GM12873 (cell line): Measurements from ENCODE around the gene ANKFY1.

Source experiments
- TF ChIP-seq, protein P1 (sequence below): IDR thresholded peaks from 2 replicates; pipeline ENCODE4 v1.5.1; 2012; ENCODE audit warnings: low read depth, mild to moderate bottlenecking, moderate library complexity, low read length, control low read depth; ENCODE audit not compliant: insufficient read depth; ENCODE audit errors: missing control alignments

Gene ANKFY1, protein sequence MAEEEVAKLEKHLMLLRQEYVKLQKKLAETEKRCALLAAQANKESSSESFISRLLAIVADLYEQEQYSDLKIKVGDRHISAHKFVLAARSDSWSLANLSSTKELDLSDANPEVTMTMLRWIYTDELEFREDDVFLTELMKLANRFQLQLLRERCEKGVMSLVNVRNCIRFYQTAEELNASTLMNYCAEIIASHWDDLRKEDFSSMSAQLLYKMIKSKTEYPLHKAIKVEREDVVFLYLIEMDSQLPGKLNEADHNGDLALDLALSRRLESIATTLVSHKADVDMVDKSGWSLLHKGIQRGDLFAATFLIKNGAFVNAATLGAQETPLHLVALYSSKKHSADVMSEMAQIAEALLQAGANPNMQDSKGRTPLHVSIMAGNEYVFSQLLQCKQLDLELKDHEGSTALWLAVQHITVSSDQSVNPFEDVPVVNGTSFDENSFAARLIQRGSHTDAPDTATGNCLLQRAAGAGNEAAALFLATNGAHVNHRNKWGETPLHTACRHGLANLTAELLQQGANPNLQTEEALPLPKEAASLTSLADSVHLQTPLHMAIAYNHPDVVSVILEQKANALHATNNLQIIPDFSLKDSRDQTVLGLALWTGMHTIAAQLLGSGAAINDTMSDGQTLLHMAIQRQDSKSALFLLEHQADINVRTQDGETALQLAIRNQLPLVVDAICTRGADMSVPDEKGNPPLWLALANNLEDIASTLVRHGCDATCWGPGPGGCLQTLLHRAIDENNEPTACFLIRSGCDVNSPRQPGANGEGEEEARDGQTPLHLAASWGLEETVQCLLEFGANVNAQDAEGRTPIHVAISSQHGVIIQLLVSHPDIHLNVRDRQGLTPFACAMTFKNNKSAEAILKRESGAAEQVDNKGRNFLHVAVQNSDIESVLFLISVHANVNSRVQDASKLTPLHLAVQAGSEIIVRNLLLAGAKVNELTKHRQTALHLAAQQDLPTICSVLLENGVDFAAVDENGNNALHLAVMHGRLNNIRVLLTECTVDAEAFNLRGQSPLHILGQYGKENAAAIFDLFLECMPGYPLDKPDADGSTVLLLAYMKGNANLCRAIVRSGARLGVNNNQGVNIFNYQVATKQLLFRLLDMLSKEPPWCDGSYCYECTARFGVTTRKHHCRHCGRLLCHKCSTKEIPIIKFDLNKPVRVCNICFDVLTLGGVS

DNA sequence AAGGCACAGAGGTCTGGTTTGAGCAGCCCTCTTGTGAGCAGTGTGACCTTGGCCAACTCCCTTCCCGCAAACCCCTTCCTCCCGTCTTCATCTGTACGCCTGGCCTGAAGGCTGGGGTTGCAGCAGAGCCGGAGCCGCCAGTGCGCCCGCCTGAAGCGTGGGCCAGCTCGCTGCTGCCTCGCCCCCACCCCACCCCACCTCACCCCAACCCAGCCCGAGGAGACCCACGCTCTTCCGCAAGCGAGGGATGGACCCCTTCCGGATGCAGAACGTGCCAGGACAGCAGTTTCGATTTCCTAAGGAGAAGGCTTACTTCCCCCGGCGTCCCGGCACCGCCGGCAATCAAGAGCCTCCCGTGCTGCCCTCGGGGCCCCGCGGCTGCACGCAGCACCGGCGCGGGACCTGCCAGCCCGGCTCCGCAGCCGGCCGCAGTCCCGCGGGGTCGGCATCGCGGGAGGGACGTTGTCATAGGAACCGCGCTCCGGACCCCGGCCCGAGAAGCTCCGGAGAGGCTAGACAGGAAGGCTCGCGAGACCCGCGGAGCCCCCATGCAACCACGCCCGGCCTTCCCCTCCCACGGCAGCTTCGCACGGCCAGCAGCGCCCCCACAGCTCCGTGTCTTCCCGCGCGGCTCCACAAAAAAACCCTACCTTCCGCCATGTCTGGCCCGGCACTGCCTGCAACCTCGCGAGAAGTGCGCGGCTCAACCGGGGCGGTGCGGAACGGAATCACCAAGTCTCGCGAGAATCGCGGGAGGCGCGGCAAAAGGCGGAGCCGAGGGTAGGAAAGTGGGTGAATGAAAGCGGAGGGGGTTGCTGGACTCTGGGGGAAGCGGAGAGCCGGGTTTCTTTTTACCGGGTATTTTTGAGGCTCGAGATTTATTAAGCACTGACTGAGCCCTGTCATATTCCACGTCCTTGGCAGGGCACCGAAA lies at the start of gene ANKFY1:
Gene ANKFY1 (minus strand): TSS at position 698 of the 934 bp plus-strand sequence. CDS start 38 bp downstream, at position 660.
- TF ChIP-seq, protein P1, sequence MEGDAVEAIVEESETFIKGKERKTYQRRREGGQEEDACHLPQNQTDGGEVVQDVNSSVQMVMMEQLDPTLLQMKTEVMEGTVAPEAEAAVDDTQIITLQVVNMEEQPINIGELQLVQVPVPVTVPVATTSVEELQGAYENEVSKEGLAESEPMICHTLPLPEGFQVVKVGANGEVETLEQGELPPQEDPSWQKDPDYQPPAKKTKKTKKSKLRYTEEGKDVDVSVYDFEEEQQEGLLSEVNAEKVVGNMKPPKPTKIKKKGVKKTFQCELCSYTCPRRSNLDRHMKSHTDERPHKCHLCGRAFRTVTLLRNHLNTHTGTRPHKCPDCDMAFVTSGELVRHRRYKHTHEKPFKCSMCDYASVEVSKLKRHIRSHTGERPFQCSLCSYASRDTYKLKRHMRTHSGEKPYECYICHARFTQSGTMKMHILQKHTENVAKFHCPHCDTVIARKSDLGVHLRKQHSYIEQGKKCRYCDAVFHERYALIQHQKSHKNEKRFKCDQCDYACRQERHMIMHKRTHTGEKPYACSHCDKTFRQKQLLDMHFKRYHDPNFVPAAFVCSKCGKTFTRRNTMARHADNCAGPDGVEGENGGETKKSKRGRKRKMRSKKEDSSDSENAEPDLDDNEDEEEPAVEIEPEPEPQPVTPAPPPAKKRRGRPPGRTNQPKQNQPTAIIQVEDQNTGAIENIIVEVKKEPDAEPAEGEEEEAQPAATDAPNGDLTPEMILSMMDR, result no peak

DNA sequence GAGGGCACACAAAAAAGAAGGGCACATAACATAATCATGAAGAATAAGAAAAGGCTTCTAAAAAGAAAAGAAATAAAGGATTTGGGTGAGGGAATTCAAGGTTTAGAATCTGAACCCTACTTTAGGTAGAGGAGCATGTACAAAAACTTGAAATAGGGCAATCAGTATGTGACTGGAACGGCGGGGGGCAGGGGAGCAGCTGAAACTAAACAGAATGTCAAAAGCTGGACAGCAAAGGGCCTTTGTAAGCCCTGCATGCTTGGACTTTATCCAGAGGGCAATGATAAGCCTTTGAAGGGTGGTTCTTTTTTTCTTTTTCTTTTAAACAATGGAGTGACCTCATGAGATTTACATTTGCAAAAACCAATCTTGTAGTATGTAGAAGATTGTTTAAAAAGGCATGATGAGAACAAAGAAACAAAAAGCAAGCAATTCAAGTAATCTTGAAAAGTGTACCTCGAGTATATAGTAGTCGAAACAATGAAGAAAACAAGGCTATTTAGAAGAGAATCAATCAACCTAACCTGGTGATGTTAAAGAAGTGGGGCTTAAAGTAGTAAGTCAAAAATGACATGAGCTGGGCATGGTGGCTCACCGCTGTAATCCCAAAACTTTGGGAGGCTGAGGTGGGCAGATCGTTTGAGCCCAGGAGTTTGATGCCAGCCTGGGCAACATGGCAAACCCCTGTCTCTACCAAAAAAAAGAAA lies 46.7 kb upstream of the ANKFY1 start:
- TF ChIP-seq, protein P1, result no peak

DNA sequence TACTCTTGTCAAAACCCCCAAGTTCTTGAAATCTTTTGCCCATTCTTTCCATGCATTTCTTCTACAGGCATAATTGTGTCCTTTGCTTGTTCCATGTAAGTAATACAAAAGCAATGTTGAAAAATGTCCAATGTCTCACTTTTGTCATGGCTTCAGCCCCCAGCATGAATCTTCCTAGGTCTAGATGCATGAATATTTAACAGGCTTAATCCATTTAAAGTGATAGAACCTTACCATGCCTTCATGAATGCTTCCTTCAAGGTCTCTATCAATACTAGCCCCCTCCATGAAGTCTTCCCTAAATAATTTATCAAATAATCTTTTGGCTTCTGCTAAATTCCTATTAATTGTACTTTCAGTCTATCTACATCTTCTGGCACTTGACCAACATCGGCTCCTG lies 46.1 kb upstream of the ANKFY1 start:
- TF ChIP-seq, protein P1, result no peak

DNA sequence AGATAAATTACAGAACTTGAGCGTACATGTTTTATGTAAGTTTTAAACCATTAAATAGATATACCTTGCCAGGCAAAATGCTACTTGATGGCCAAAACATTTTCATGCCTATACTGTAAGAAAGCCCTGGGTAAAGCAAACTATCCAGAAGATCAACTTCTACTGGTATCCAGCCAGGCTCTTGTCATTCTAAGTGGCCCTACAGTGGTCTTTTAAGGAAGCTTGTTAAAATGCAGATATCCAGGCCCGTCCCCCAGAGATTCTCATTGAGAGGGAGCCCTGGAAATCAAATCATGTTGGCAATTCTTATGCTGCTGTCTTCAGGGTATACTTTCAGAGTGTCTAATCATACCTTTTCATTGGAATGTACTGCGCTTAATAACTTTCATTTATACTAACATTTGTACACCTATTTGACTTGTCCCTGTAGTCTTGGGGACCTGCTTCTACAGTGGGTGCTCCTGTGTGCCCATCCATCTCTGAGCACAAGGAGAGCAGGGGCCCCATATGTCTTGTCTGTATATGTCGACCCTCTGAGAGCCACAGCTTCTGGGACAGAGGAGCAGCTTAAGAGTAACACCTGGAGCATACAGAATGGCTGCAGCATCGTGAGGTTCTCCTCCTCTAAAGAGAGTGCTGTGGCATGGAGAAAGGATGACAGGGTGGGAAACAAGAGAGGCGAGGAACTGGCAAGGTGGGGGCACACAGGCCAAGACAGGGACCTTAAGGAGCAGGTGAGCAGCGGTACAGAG lies 43.6 kb upstream of the ANKFY1 start:
- TF ChIP-seq, protein P1, result no peak

DNA sequence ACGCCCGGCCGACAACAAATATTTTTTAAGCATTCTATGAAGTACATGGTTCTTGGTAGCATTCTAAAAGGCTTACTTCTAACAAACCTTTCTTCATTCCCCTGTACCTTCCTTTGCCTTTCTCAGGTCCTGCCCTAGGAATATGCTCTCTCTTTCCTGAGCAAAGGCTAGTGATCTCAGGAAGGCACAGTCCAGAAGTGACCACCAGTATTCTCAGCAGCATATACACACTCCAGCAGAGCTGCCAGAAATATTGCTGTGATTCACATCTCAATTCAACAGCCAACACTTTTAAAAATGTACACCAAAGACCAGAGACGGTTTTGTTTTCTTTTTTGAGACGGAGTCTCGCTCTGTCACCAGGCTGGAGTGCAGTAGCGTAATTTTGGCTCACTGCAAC lies 41.4 kb upstream of the ANKFY1 start:
- TF ChIP-seq, protein P1, result no peak
